HepG2 (cell line): ENCODE data around the gene PODN. TPM values are rescaled to one million over a fixed set of nuclear protein-coding genes. Genes with fewer than 3 reads are reported as not detected.
A peak's percentile ranks its signal among the peaks of the same experiment; 100 is the strongest.

Source experiments
- ATAC-seq: fragments of 200-7000 bp; cut with Tn5 transposase; 3 replicates; pipeline ENCODE4 v1.9.1; 2020; ENCODE audit warnings: mild to moderate bottlenecking, moderate library complexity
- BruUV-seq: library from RNA; stranded (reverse); fragments of 400-500 nt; replicated peaks from 2 replicates; lab custom pipeline; 2021; lab: Mats Ljungman, UMichigan
- CTCF ChIA-PET: fragments of 300-600 bp; formaldehyde crosslinking; extraction: SDS; loops from one replicate; lab custom pipeline; 2021; ENCODE audit warnings: low total read pairs, inconsistent platforms, low intra/inter-chr PET ratio; lab: Yijun Ruan, JAX
- POLR2A ChIA-PET: fragments of 350-600 bp; sonication (Branson Sonifier 250); formaldehyde crosslinking; loops from one replicate; lab custom pipeline; 2020; ENCODE audit warnings: antibody characterized with exemption, inconsistent platforms; lab: Yijun Ruan, JAX
- DNase-seq: peaks from one replicate; pipeline ENCODE4 v3.0.0-alpha.2; 2015; ENCODE audit warnings: low spot score
- FAIRE-seq: peaks from 3 replicates; lab custom pipeline; 2011; peaks lifted over from hg19 to GRCh38; lab: Jason Lieb, UNC
- H2AFZ ChIP-seq: one replicate; pipeline ENCODE4 v1.6.1; 2011; ENCODE audit warnings: low read length, inconsistent platforms
- H3K27ac ChIP-seq: fragments of 300-600 bp; 3 replicates; pipeline ENCODE4 v1.8.0; 2011; ENCODE audit warnings: mixed run types, mild to moderate bottlenecking, mixed read lengths, low read length, inconsistent platforms; ENCODE audit not compliant: insufficient read depth; ENCODE audit errors: extremely low read length
- H3K27me3 ChIP-seq, 2 experiments: fragments of 200-600 bp in 1 of 2; 2 replicates in 1 of 2; 3 replicates in 1 of 2; pipeline versions ENCODE4 v1.6.0 to v1.8.0; 2011; ENCODE audit warnings: low read length in 2 of 2, mild to moderate bottlenecking in 2 of 2, moderate library complexity in 2 of 2, inconsistent platforms in 1 of 2; ENCODE audit not compliant: insufficient read depth in 2 of 2, control insufficient read depth in 1 of 2
- H3K36me3 ChIP-seq, 2 experiments: fragments of 200-600 bp in 1 of 2; replicated peaks in 1 of 2; 2 replicates in 1 of 2; 3 replicates in 1 of 2; pipeline versions ENCODE4 v1.5.1 to v1.8.0; 2011; ENCODE audit warnings: low read length in 2 of 2, inconsistent platforms in 1 of 2; ENCODE audit not compliant: insufficient read depth in 2 of 2, control insufficient read depth in 1 of 2
- H3K4me1 ChIP-seq: 2 replicates; pipeline ENCODE4 v1.5.1; 2012; ENCODE audit warnings: low read length, inconsistent platforms; ENCODE audit not compliant: insufficient read depth
- H3K4me2 ChIP-seq: 2 replicates; pipeline ENCODE4 v1.6.0; 2011; ENCODE audit warnings: low read depth, low read length, inconsistent platforms
- H3K4me3 ChIP-seq, 3 experiments: fragments of 200-600 bp in 1 of 3; sonication (generic), shearing (Covaris generic) in 1 of 3; replicated peaks in 1 of 3; 2 replicates each; pipeline ENCODE4 v1.5.1; 2011 to 2016; ENCODE audit warnings: low read length in 3 of 3, inconsistent platforms in 2 of 3, low read depth in 2 of 3, mild to moderate bottlenecking in 2 of 3, control low read depth in 1 of 3, mixed read lengths in 1 of 3; ENCODE audit not compliant: insufficient read depth in 1 of 3
- H3K79me2 ChIP-seq: one replicate; pipeline ENCODE4 v1.6.1; 2011; ENCODE audit warnings: low read length, inconsistent platforms; ENCODE audit not compliant: insufficient read depth
- H3K9ac ChIP-seq: 2 replicates; pipeline ENCODE4 v1.6.0; 2011; ENCODE audit warnings: mild to moderate bottlenecking, low read depth, low read length, inconsistent platforms; ENCODE audit not compliant: insufficient read depth
- H3K9me3 ChIP-seq: 2 replicates; pipeline ENCODE4 v1.5.1; 2012; ENCODE audit warnings: mild to moderate bottlenecking, low read length
- H4K20me1 ChIP-seq: 2 replicates; pipeline ENCODE4 v1.6.0; 2011; ENCODE audit warnings: inconsistent platforms, mild to moderate bottlenecking, low read length, moderate library complexity; ENCODE audit not compliant: insufficient read depth
- AGO2 ChIP-seq: fragments of 200-400 bp; formaldehyde crosslinking; optimal IDR thresholded peaks from 2 replicates; pipeline ENCODE3; 2017; ENCODE audit warnings: mild to moderate bottlenecking, low read depth, low read length, moderate library complexity
- CBX1 ChIP-seq: IDR thresholded peaks from one replicate; pipeline ENCODE4 v1.6.1; 2016; ENCODE audit warnings: antibody characterized with exemption, low read depth
- FOXM1 ChIP-seq: sonication (generic); formaldehyde crosslinking; IDR thresholded peaks from 2 replicates; pipeline ENCODE4 v1.5.0; 2020; ENCODE audit warnings: missing genetic modification reagents
- HNRNPUL1 ChIP-seq: fragments of 200-400 bp; formaldehyde crosslinking; IDR thresholded peaks from 2 replicates; pipeline ENCODE4 v1.6.1; 2017; ENCODE audit warnings: low read depth, mild to moderate bottlenecking, low read length, moderate library complexity
- PRPF4 ChIP-seq: fragments of 200-400 bp; formaldehyde crosslinking; IDR thresholded peaks from 2 replicates; pipeline ENCODE4 v1.6.1; 2016; ENCODE audit warnings: low read length, low read depth; ENCODE audit not compliant: poor library complexity, severe bottlenecking
- RAD51 ChIP-seq: fragments of 450-650 bp; IDR thresholded peaks from 2 replicates; pipeline ENCODE4 v1.6.1; 2016; ENCODE audit warnings: borderline replicate concordance
- SATB2 ChIP-seq: sonication (generic); formaldehyde crosslinking; IDR thresholded peaks from 2 replicates; pipeline ENCODE4 v1.5.0; 2020; ENCODE audit warnings: missing genetic modification reagents
- ZFAT ChIP-seq: sonication (generic); formaldehyde crosslinking; conservative IDR thresholded peaks from 2 replicates; pipeline ENCODE4 v1.8.1; 2023; ENCODE audit warnings: missing genetic modification reagents, inconsistent platforms
- ZKSCAN5 ChIP-seq: sonication (generic); formaldehyde crosslinking; IDR thresholded peaks from 2 replicates; pipeline ENCODE4 v1.5.1; 2020; ENCODE audit warnings: mild to moderate bottlenecking, missing genetic modification reagents
- ZNF777 ChIP-seq: sonication (generic); formaldehyde crosslinking; IDR thresholded peaks from 2 replicates; pipeline ENCODE4 v1.4.0; 2020; ENCODE audit warnings: missing genetic modification reagents
- WGBS: methylation state at CpG from one replicate; pipeline ENCODE4 v1.1.6; 2017; ENCODE audit warnings: low lambda C conversion rate; 5-methylcytosine and 5-hydroxymethylcytosine counted together
- in situ Hi-C: cut with HindIII; loops from 2 replicates; pipeline ENCODE4 v1.10.0; 2017; ENCODE audit warnings: low pct_unique_long_range_greater_than_20kb; ENCODE audit not compliant: extremely low pct_ligation_motif_present
- intact Hi-C: fragments of 100-400 bp; cut with micrococcal nuclease; formaldehyde crosslinking; loops from one replicate; pipeline ENCODE4 v1.10.0; 2022; ENCODE audit not compliant: unreplicated experiment
- polyA plus RNA-seq, 8 experiments: library from polyadenylated mRNA; depleted of rRNA in 3 of 8; stranded (reverse) in 7 of 8; unstranded in 1 of 8; fragments of >200 nt; fragmentation: Illumina TruSeq in 4 of 8; extraction: Trizol in 4 of 8; gene quantifications; 2 replicates each; pipeline versions ENCODE4 v1.2.1 to v1.2.3, GENCODE V29; 2011 to 2016; ENCODE audit warnings: low read depth in 4 of 8, missing spikeins in 1 of 8, mixed read lengths in 1 of 8; ENCODE audit not compliant: insufficient read depth in 1 of 8
- total RNA-seq, 5 experiments: library from RNA; depleted of rRNA; stranded (reverse); fragments of >200 nt; fragmentation: Illumina TruSeq; extraction: Trizol; gene quantifications; 2 replicates each; pipeline ENCODE4 v1.2.3, GENCODE V29; 2016; ENCODE audit warnings: low read depth in 1 of 5
- TF ChIP-seq, protein P1 (sequence below): sonication (generic); formaldehyde crosslinking; IDR thresholded peaks from 2 replicates; pipeline ENCODE4 v1.5.1; 2020; ENCODE audit warnings: mild to moderate bottlenecking, missing genetic modification reagents, borderline replicate concordance

PODN gene
- total and polyA plus RNA-seq, 2 of the 13 experiments (the other 11 are each of a cell fraction or from before 2014, with no cell fraction given): 0.13 TPM; not detected in 1

DNA sequence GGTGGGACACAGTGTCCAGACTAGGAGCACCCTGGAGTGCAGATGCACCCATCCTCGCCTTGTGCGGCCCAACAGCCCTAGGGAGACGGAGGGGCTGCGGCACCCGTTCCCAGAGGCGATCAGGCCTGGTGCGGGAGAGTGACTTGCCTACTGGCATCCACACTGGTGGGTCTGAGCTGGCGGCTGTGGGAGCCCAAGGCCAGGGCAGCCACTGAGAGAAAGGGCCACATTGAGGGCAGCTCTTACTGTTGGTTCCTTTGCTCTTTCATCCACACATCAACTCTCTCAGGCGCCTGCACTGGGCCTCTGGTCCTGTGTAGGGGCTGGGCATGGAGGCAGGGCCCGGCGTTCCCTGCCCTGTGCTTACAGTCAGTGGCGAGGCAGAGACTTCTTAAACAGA lies 8.6 kb downstream of the PODN start:
- ChIA-PET CTCF (no interaction called here), POLR2A (no interaction called here)
- no peak for TF ChIP-seq AGO2
- TF ChIP-seq HNRNPUL1: no peak
- TF ChIP-seq PRPF4: no peak
- no peak for TF ChIP-seq CBX1
- TF ChIP-seq, protein P1, sequence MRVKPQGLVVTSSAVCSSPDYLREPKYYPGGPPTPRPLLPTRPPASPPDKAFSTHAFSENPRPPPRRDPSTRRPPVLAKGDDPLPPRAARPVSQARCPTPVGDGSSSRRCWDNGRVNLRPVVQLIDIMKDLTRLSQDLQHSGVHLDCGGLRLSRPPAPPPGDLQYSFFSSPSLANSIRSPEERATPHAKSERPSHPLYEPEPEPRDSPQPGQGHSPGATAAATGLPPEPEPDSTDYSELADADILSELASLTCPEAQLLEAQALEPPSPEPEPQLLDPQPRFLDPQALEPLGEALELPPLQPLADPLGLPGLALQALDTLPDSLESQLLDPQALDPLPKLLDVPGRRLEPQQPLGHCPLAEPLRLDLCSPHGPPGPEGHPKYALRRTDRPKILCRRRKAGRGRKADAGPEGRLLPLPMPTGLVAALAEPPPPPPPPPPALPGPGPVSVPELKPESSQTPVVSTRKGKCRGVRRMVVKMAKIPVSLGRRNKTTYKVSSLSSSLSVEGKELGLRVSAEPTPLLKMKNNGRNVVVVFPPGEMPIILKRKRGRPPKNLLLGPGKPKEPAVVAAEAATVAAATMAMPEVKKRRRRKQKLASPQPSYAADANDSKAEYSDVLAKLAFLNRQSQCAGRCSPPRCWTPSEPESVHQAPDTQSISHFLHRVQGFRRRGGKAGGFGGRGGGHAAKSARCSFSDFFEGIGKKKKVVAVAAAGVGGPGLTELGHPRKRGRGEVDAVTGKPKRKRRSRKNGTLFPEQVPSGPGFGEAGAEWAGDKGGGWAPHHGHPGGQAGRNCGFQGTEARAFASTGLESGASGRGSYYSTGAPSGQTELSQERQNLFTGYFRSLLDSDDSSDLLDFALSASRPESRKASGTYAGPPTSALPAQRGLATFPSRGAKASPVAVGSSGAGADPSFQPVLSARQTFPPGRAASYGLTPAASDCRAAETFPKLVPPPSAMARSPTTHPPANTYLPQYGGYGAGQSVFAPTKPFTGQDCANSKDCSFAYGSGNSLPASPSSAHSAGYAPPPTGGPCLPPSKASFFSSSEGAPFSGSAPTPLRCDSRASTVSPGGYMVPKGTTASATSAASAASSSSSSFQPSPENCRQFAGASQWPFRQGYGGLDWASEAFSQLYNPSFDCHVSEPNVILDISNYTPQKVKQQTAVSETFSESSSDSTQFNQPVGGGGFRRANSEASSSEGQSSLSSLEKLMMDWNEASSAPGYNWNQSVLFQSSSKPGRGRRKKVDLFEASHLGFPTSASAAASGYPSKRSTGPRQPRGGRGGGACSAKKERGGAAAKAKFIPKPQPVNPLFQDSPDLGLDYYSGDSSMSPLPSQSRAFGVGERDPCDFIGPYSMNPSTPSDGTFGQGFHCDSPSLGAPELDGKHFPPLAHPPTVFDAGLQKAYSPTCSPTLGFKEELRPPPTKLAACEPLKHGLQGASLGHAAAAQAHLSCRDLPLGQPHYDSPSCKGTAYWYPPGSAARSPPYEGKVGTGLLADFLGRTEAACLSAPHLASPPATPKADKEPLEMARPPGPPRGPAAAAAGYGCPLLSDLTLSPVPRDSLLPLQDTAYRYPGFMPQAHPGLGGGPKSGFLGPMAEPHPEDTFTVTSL (CRISPR knock-in tag): no peak
- TF ChIP-seq RAD51: no peak
- no peak for TF ChIP-seq SATB2 (CRISPR knock-in tag)
- TF ChIP-seq ZKSCAN5 (CRISPR knock-in tag): no peak
- TF ChIP-seq ZFAT: no peak
- TF ChIP-seq FOXM1: no peak
- no peak for TF ChIP-seq ZNF777 (CRISPR knock-in tag)
- no peaks in the 10 kb centered on the region for H3K36me3 ChIP-seq
- H3K4me2 ChIP-seq: no peak overlapping the region
- H3K79me2 ChIP-seq: no peaks in the 10 kb centered on the region
- no peak for DNase-seq
- no peaks in the 10 kb centered on the region for H4K20me1 ChIP-seq
- in situ Hi-C loops: no loop called here
- H3K4me3 ChIP-seq: no peak overlapping the region
- no TSS peak for BruUV-seq
- H3K4me1 ChIP-seq: peaks cover 20% of the 10 kb centered on the region
- 0% methylated on average over 1 of the region's 12 CpGs for WGBS
- FAIRE-seq: no peak
- H3K9me3 ChIP-seq: no peaks in the 10 kb centered on the region
- H3K27me3 ChIP-seq: peaks cover 2 to 52% of the 10 kb centered on the region in 2 experiments; a peak in 4 of 5 replicates
- H2AFZ ChIP-seq: no peak overlapping the region
- ATAC-seq: peak; percentile 8; the same call in 1 of the 3 replicates
- intact Hi-C loops: no loop called here
- H3K27ac ChIP-seq: no peak overlapping the region
- H3K9ac ChIP-seq: no peak overlapping the region
